Activated effector memory CD4-positive, alpha-beta T cell treated with anti-CD3 and anti-CD28 coated beads, Interleukin-2, amount 50 U/mL, for 16 hours (primary cell): ENCODE results near the gene CCDC85A.

Experiments
- DNase-seq: peaks from one replicate; pipeline ENCODE4 v3.0.0-alpha.2; 2020

Gene CCDC85A

GRCh38 chr2:56376699-56377665, 193.2 kb downstream of the CCDC85A start:
- DNase-seq = no peak

- DNase-seq = no peak
Measured at GRCh38 chr2:56379066-56379465, 195.3 kb downstream of the CCDC85A start.

- DNase-seq = no peak
Measured at GRCh38 chr2:56380861-56381260, 197.1 kb downstream of the CCDC85A start.

GRCh38 chr2:56382466-56382865, 198.7 kb downstream of the CCDC85A start:
- no peak for DNase-seq

GRCh38 chr2:56386657-56387056, 202.9 kb downstream of the CCDC85A start:
- no peak for DNase-seq

- no peak for DNase-seq
Measured at GRCh38 chr2:56390644-56391043, 206.9 kb downstream of the CCDC85A start.

GRCh38 chr2:56410140-56410539, 226.3 kb downstream of the CCDC85A start:
- no peak for DNase-seq

- no peak for DNase-seq
Measured at GRCh38 chr2:56416500-56417176, 232.8 kb downstream of the CCDC85A start.
